Cerebellar cortex (tissue), 1 donor: ENCODE measurements around the gene CPSF6.
"Not testable (repeated sequence)": the region's sequence is repeated elsewhere in the genome, so short reads cannot be mapped to it uniquely, and the experiment has no call there.

Experiments used
- DNase-seq: peaks from one replicate; pipeline ENCODE4 v3.0.0-alpha.2; 2015; ENCODE audit warnings: low spot score

CPSF6 gene

GRCh38 chr12:69239352-69239921 is at the start of gene CPSF6:
Gene CPSF6 (plus strand): TSS chr12:69239569. CDS start chr12:69239647, 78 bp downstream.
- peak; percentile 95 for DNase-seq

- DNase-seq, result no peak
These were observed 42.8 kb upstream of the CPSF6 start for GRCh38 chr12:69196302-69197288.

GRCh38 chr12:69199976-69200375 is 39.4 kb upstream of the CPSF6 start:
- not testable (repeated sequence) for DNase-seq

GRCh38 chr12:69204191-69204590 is 35.2 kb upstream of the CPSF6 start:
- DNase-seq, result no peak

GRCh38 chr12:69210661-69211060 is 28.7 kb upstream of the CPSF6 start:
- no peak for DNase-seq

- no peak for DNase-seq
These were observed 28.2 kb upstream of the CPSF6 start for GRCh38 chr12:69211160-69211559.

- no peak for DNase-seq
These were observed 25.2 kb upstream of the CPSF6 start for GRCh38 chr12:69214169-69214568.

GRCh38 chr12:69225251-69225910 is 14.0 kb upstream of the CPSF6 start:
- no peak for DNase-seq

- no peak for DNase-seq
These were observed 7.9 kb upstream of the CPSF6 start for GRCh38 chr12:69231479-69231878.

- no peak for DNase-seq
These were observed 599 bp upstream of the CPSF6 start for GRCh38 chr12:69238589-69239351.

- DNase-seq, result peak; percentile 44
These were observed 707 bp downstream of the CPSF6 start for GRCh38 chr12:69239922-69240630.

GRCh38 chr12:69240631-69240995 is 1.2 kb downstream of the CPSF6 start:
- DNase-seq, result no peak

GRCh38 chr12:69241438-69242092 is 2.2 kb downstream of the CPSF6 start:
- DNase-seq, result no peak

GRCh38 chr12:69243099-69244084 is 4.0 kb downstream of the CPSF6 start:
- DNase-seq, result no peak

GRCh38 chr12:69247268-69248018 is 8.1 kb downstream of the CPSF6 start:
- DNase-seq, result no peak

- DNase-seq, result no peak
These were observed 12.7 kb downstream of the CPSF6 start for GRCh38 chr12:69252033-69252432.

GRCh38 chr12:69254046-69254445 is 14.7 kb downstream of the CPSF6 start:
- peak; percentile 54 for DNase-seq

- DNase-seq, result no peak
These were observed 15.5 kb downstream of the CPSF6 start for GRCh38 chr12:69254862-69255261.

- no peak for DNase-seq
These were observed 19.3 kb downstream of the CPSF6 start for GRCh38 chr12:69258655-69259054.
